GM21390 (cell line): ENCODE measurements around the gene ZNF44.

Source experiments
- ATAC-seq: cut with Tn5 transposase; IDR thresholded peaks from one replicate; pipeline ENCODE4 v1.9.1; 2021; ENCODE audit not compliant: unreplicated experiment

ZNF44 gene

DNA sequence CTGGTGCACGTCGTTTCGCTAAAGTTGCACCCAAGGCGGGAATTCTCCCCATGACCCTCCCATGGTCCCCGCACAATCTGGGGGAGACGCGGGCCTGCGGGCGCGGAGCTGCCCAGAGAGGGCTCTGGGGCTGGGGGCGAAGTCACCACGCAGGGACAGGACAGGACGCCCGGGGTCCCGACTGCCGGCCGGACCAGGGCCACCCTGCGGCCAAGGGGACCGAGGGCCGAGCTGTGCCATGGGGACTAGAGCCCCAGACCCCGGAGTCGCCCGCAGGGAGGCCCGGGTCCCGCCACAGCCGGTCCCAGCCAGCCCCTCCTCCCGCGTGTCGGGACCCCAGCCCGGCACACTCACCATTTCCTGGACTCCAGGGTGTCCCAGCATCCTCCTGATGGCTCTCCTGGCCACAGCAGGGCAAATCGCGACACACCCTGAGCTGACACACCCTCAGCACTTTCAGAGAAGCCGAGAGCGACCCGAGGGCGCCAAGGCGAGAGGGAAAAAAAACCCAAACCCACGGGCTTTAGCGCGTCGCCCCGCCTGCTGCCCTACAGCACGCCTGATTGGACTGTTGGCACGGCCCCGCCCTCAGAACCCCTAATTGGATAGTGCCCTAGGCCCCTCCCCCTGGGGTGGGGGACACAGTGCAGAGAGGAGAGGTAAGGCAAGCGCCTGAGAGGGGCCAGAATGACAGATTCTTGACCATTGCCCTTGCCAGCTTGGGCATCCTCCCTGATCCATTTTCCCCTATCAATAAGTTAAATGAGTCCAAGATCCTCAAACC lies 28.6 kb downstream of the ZNF44 start:
- ATAC-seq, result no peak

DNA sequence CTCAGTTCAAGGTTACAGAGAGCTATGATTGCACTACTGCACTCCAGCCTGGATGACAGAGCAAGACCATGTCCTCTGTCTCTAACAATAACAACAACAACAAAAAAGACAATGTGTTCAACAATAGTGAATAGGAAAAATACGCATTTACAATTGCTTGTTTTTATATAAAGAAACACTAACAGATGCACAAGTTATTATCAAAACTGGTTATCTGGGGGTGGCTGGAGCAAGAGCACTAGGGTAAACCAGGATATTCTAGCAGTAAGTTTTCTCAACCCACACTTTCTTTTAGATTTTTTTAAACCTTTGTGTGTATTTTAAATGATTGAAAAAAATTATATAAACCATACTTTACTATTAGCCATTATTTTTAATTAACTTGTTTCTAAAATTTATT lies 33.1 kb downstream of the ZNF44 start:
- ATAC-seq, result no peak

DNA sequence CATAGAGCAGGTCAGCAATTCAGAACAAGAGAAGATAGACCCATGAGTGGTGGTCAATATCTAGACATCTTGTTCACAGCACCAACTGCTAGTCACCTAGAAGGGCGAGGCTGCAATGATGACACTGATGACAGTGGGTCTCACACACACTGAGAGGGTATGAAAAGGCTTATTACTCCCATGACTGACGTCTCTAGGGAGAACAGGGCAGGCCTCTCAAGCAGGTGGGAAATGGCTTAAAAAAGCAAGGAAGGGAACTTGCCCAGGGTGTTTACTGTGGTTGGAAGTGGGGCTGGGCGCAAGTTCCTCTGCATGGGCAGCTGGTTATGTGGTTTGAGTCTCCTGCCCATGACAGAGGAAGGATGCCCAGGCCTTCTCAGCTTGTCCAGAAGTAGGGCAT lies 33.8 kb downstream of the ZNF44 start:
- no peak for ATAC-seq

DNA sequence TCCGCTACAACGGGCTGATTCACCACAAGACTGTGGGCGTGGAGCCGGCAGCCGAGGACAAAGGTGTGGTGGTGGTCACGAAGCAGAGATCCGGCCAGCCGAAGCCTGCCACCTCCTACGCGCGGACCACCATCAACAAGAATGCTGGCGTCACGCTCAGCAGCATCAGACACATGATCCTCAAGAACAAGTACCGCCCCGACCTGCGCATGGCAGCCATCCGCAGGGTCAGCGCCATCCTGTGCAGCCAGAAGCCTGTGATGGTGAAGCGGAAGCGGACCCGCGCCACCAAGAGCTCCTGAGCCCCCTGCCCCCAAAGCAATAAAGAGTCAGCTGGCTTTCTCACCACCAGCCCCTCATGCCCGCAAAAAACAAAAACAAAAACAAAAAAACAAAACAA lies 34.4 kb downstream of the ZNF44 start:
- no peak for ATAC-seq

DNA sequence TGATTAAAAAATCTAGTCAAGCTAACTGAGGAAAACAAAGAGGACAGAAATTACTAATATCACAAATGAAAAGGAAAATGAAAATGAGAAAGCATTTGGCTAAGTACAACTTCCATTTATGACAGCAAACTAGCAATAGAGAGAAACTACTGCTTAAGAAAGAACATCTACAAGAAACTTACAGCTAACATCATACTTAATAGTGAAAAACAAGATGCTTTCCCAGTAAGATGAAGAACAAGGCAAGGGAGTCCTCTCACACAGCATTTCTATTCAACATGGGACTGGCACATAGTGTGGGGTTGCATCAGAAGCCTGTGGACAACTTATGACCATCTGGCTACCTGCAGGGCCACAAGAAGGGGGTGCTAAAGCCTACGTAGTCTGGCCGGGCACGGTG lies 39.3 kb downstream of the ZNF44 start:
- ATAC-seq, result no peak

DNA sequence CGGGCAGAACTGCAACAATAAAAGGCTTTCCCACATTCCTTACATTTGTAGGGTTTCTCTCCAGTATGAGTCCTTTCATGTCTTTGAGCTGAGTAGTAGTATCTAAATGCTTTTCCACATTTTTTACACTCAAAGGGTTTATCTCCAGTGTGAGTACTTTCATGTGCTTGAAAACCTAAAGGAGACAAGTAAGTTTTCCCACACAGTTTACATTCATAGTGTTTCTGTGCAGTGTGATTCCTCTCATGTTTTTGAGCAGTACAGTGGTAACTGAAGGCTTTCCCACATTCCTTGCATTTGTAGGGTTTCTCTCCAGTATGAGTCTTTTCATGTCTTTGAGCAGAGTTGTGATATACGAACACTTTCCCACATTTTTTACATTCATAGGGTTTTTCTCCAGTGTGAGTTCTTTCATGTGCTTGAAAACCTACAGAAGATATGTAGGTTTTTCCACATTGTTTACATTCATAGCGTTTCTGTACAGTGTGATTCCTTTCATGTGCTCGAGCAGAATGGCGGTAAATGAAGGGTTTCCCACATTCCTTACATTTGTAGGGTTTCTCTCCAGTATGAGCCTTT lies 47.0 kb downstream of the ZNF44 start:
- ATAC-seq, result no peak

DNA sequence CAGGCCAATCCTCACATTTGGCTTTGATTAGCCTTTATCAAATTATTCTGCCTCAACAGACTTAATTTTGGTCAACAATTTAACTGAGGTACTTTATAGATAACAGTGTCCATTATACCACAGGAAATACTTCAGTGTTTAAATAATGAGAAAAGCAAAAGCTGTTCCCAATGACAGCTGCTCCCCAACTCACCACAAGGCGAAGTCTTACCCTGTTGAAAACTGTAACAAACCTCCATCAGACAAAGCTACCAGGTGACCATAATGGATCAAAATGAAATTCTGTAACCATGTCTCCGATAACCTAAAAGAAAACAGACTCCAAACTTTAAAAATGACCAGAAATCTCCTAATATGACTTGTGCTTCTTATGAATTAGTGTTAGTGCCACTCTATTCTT lies 50.3 kb downstream of the ZNF44 start:
- no peak for ATAC-seq

DNA sequence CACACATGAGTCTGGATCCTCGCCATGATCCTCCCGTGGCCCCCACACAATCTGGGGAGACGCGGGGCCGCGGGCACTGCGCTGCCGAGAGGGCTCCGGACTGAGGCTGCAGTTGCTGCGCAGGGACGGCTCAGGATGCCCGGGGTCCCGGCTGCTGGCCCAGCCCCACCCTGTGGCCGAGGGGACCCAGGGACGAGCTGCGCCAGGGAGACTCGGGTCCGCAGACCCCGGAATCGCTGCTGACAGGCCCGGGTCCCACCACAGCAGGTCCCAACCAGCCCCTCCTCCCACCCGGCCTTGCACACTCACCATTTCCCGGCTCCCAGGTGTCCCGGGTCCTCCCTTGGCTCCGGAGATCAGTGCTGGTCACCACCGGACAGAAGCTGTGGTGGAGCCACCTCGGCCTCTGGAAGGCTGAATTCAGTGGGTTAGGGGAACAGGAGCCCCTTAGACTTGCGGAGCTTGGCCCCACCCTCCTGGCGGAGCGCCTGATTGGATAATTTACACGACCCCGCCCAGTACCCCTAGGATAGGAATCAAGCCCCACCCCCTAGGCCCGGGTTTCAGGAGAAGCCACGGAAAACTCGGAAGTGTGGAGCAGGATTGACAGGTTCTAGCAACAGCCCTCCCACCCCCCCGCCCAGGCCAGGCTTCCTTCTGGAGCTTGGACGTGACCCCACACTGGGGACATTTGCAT lies 57.4 kb downstream of the ZNF44 start:
- ATAC-seq, result no peak

DNA sequence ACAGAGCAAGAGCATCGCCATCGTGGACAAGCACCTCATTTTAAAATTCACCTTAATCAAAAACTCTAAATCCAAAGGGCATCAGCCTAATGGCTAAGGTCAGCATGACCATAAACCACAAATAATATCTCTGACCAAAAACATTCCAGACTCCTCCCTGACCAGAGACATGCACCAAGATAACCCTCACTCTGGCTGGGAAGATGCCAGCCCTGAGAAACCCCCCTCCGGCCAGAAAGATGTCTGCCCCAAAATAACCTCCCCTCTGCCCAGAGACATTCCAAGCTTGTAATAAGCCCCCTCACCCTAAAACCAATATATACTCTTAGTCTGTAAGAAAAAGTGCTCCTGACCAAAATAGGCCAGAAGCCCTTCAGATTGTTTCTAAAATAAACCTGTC lies 61.7 kb downstream of the ZNF44 start:
- no peak for ATAC-seq

DNA sequence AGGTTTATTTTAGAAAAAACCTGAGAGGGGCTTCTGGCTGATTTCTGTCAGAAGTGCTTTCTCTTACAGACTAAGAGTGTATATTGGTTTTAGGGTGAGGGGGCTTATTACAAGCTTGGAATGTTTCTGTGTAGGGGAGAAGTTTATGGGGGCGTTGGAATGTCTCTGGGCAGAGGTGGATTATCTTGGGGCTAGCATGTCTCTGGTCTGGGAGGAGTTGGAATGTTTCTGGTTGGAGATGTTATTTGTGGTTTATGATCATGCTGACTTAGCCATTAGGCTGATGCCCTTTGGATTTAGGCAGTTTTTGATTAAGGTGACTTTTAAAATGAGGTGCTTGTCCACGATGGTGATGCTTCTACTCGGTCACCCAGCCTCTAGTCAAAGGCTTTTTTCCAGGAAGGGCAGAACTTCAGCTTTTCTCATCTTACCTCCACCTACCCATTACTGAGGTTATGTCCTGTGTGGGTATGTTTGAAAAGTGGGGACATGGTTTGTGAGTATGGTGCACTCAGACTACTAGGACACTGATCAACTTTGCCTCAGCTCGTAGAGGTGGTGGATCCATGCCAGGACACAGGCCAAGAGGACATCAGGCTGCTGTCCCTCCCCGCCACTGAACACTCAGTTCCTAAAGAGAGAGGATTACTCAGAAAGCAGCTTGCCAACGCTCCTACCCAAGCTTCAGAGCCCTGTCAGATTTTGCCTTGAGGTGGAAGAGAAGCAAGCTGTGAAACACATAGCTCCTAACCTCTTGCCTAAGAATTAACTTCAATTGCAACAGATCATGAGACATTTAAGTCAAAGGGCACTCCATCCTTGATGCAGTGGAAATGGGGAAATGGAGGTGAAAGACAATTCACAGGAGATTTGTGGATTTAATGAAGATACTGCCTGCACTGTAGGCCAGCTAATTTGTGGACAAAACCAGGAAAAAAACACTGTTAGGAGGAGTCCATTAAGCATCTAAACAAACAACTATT lies 63.6 kb downstream of the ZNF44 start:
- no peak for ATAC-seq

DNA sequence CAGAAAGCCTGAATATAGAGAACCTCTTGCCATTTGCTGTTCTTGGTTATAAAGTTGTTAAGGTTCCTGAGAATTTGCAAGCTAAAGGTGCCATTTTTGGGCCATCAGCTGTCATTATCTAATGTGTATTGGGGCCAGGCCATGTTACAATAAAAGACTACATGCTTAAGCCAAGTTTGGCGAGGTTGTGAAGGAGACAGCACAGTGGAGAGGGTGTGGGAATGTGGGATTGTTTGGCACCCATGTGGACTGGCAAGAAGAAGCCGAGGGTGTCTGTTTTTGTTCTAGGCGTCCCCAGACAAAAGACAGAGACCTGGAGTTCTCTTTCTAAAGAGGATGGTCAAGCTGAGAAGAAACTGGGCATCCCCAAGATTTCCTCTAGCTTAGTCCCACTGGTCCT lies 64.7 kb downstream of the ZNF44 start:
- no peak for ATAC-seq

DNA sequence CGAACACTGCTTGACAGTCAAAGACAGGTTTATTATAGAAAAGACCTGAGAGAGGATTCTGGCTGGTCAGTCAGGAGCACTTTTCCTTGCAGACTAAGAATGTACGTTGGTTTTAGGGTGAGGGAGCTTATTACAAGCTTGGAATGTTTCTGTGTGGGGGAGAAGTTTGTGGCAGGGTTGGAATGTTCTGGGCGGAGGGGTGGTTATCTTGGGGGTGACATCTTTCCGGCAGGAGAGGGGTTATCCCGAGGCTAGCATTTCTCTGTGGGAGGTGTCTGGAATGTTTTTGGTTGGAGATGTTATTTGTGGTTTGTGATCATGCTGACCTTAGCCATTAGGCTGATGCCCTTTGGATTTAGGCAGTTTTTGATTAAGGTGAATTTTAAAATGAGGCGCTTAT lies 70.0 kb downstream of the ZNF44 start:
- no peak for ATAC-seq

DNA sequence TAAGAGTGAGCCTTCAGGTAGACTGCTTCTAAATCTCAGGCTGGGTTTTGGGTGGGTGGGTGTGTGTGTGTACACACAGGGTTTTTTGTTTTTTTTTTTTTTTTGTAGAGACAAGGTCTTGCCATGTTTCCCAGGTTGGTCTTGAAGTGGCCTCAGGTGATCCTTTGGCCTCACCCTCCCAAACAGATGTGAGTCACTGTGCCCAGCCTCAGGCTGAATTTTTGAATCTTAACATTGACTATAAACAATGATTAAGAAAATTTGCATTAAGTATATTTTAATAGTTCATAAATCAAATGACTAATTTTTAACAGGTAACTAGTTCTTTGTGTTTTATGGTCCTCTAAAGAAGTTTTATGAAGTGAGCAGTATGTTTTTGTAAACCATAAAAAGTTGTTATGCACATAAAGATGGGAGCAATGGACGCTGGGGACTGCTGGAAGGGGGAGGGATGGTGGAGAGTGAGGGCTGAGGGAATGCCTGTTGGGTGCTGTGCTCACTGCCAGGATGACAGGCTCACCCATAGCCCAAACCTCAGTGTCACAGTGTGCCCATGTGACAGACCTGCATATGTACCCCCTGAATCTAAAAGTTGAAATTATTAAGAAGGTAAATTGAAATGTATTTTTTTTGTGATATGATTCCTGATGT lies 71.6 kb downstream of the ZNF44 start:
- no peak for ATAC-seq
